ENCODE measurements around the gene SPRYD7.

The SPRYD7 gene, protein sequence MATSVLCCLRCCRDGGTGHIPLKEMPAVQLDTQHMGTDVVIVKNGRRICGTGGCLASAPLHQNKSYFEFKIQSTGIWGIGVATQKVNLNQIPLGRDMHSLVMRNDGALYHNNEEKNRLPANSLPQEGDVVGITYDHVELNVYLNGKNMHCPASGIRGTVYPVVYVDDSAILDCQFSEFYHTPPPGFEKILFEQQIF

DNA sequence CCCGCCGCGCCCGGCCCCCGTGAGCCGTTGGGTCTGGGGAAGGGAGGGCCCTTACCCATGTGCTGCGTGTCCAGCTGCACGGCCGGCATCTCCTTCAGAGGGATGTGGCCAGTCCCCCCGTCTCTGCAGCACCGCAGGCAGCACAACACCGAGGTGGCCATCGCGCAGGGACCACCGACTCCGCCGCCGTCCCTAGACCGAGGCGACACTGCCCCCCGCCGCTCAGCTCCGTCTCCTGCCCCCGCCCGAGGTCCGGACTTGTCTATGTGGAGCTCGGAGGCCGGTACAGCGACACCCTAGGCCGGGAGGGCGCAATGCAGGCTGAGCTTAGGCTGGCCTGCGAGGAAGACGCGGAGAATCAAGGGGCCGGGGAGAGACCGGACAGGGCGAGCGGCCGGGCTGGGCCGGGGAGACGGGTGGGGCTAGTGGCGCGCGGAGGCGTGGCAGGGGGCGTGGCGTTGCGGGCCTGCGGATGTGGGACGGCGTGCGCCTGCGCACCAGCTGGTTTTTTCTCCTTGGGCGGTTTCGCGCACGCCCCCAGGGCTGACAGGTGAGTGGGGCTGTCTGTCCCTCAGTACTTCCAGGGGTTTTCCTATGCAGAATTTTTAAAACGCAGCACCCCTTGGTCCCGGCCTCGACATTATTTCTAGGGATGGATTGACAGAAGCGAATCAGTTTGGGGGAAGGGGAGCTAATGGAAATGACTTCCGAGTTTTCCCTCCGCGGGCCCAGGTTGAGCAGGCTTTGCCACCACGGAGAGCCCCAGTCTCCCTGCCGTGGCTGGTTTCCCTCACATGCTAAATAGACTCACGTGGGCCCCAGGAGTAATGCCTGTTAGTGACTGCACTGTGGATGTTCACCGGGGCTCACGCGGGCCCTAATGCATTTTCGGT, at the start of gene SPRYD7:
SPRYD7 (minus strand) TSS at position 266 of the 893 bp plus-strand sequence; CDS start at position 161, 105 bp downstream.
- peak; percentile 91 for FAIRE-seq
- DNase-seq (ENCODE audit: insufficient read length, low spot score): peak; percentile 73

DNA sequence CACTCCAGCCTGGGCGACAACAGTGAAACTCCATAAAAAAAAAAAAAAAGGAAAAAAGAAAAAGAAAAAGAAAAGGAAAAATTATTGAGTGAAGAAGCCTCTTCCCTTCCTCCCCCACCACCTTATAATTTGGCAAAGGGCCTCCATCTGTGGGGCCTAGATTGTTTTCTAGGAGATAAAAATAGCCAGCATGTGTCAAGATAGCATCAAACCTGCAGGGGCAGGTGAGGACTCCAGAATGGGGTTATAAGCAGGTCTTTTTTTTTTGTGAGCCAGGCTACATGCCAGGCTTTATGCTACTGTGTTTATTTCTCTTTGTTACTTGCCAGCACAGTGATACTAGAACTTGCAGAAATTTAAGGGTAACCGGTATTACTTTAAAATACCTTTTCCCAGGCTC, 49.0 kb upstream of the SPRYD7 start:
- DNase-seq (ENCODE audit: insufficient read length, low spot score) (no peak), FAIRE-seq (no peak)
- no peak for TF ChIP-seq POLR2A (IDR thresholded peaks at IDR 0.05; ENCODE audit: low read depth, low read length)

More for the DNA sequence above, at the start of gene SPRYD7:
- peak; percentile 68 for TF ChIP-seq POLR2A (IDR thresholded peaks at IDR 0.05; ENCODE audit: low read depth, low read length)

DNA sequence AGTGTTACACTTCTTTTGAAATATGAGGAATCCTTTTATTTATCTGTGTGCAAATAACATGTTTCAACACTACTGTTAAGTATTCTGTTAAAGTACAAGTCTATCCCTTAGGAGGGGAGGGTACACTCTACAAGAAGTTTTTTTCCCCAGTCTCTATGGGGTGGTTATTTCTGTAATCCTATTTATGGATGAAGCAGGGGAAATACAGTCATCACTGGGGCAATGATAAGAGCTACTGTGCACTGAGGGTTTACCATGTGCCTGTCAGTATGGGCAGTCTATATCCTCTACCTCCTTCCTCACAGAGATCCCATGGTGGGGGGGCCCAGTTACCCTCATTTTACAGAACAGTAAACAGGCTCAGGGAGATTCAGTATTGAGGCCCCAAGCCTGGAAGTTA, 44.1 kb upstream of the SPRYD7 start:
- FAIRE-seq (no peak), DNase-seq (ENCODE audit: insufficient read length, low spot score) (no peak)
- no peak for TF ChIP-seq POLR2A (IDR thresholded peaks at IDR 0.05; ENCODE audit: low read depth, low read length)

DNA sequence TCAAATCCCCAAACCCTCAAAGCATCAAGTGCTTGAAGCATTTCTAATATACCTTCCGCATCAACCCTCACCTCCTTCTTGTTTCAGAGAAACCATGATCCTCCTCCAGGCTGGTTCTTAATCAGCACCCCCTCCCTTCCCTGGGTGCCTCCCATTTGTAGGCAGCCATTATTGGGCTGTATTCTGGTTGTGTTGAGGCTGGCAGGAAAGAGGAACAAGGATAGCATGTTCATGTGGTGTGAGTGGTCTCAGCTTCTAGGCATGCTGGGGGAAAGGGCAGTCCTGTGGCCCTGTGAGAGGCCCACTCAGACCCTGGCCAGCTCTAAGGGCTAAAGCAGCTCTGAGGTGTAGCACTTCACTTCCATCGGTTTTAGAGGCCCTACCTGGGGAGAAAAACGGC, 41.9 kb upstream of the SPRYD7 start:
- no peak for TF ChIP-seq POLR2A (IDR thresholded peaks at IDR 0.05; ENCODE audit: low read depth, low read length)
- no peak for DNase-seq (ENCODE audit: insufficient read length, low spot score)
- no peak for FAIRE-seq

DNA sequence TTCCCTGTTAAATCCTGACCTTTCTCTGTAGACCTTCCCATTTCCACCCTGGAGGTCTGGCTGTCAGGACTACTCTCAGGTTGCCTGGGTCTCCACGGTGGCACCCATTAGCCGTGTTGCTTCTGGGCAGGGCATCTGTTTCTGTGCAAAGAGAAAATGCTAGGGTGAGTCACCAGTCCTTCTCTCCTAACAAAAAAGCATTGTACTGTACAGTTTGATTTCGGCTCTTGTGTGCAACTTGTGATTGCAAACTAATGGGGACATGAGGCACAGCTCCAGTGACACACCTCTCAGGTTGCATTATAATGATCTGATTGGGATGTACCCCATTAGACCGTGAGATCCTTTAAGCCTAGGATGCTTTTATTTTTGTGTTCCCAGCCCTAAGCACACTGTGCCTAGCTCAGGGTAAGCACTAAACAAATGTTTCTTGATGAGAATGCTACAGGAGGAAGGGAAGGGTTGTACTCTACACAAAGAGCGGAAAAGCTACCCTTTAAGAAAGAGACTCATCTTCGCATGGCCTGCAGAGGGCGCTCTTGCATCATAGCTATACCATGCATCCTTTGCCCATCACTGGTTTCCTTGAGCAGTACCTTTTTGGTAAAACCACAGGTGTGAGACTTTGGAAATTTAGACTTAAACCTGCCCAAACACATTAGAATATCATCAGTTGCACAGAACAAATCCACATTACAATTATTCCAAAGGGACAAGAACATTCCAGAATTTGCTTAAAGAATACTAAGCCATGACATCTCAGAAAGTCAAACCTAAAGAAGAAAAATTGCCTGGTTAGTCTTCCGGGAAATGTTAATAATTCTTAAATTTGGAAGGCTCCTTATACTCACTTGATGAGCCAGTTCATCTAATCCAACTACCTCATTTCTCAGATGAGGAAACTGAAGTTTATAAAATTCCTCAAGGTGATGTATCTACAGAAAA, 40.4 kb upstream of the SPRYD7 start:
- peak; percentile 29 for DNase-seq (ENCODE audit: insufficient read length, low spot score)
- FAIRE-seq: peak; percentile 89
- TF ChIP-seq POLR2A (IDR thresholded peaks at IDR 0.05; ENCODE audit: low read depth, low read length): no peak

DNA sequence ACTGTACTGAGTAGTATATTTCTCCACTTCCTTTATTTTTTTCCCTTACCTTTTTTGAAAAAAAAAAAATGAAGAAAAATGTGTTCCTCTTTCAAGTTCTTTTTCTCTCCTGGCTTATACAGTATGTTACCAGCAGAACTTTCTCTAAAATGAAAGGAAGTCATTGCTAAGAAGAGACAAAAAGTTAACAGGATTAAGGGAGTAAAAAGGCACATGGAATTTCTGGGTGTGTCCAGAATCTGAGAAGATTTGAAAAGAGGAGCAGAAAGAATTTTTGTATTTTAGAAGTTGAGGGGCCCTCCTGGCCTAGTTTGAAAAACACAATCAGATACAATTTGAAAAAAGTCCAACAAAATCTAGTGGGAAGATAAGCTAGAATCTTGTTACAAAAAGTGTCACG, 39.7 kb upstream of the SPRYD7 start:
- DNase-seq (ENCODE audit: insufficient read length, low spot score) (no peak), FAIRE-seq (no peak)
- no peak for TF ChIP-seq POLR2A (IDR thresholded peaks at IDR 0.05; ENCODE audit: low read depth, low read length)

DNA sequence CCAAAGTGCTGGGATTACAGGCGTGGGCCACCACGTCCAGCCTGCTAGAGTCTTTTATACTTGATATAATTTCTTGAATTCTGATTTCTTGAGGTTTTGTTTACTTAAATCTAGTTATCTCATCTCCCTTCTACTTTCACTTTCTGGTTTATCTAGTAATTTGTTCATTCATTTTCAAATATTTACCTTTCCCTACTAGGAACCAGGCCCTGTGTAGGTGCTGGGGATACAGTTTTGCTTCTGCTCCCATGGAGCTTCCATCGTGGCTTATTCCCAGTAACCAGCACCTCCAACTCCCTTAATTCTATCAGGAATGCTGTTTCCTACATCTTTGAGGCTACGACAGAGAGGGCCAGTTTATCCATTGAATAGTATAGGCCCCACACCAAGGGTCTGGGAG, 36.6 kb upstream of the SPRYD7 start:
- DNase-seq (ENCODE audit: insufficient read length, low spot score): no peak
- FAIRE-seq: no peak
- TF ChIP-seq POLR2A (IDR thresholded peaks at IDR 0.05; ENCODE audit: low read depth, low read length): no peak

DNA sequence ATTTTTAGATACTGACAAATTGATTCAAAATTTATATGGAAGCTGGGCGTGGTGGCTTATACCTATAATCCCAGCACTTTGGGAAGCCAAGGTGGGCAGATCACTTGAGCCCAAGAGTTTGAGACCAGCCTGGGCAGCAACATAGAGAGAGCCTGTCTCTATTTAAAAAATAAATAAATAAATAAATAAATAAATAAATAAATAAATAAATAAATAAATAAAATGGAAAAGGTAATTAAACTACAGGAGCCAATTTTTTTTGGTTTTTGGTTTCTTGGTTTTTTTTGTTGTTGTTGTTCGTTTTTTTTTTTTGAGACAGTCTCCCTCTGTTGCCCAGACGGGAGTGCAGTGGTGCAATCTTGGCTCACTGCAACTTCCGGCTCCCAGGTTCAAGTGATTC, 31.3 kb upstream of the SPRYD7 start:
- DNase-seq (ENCODE audit: insufficient read length, low spot score) (no peak), FAIRE-seq (no peak)
- TF ChIP-seq POLR2A (IDR thresholded peaks at IDR 0.05; ENCODE audit: low read depth, low read length): no peak

DNA sequence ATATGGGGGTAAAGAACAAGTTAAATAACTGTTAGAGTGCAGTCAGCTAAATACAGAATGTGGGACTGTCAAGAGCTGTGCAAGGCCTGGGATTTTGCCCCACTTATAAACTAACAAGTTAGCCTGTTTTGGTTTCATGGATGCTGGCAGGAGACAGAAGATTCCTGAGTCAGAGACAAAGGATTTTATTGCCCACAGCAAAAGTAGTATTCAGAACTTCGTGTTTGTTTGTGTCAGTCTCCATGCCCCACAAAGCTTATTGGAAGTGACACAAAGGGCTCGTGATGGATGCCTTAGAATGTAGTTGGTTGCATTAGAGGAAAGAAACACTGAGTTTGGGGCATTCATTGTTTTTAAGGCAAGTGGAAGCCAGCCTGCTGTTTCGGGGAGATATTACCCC, 22.2 kb upstream of the SPRYD7 start:
- DNase-seq (ENCODE audit: insufficient read length, low spot score): no peak
- FAIRE-seq: no peak
- no peak for TF ChIP-seq POLR2A (IDR thresholded peaks at IDR 0.05; ENCODE audit: low read depth, low read length)

DNA sequence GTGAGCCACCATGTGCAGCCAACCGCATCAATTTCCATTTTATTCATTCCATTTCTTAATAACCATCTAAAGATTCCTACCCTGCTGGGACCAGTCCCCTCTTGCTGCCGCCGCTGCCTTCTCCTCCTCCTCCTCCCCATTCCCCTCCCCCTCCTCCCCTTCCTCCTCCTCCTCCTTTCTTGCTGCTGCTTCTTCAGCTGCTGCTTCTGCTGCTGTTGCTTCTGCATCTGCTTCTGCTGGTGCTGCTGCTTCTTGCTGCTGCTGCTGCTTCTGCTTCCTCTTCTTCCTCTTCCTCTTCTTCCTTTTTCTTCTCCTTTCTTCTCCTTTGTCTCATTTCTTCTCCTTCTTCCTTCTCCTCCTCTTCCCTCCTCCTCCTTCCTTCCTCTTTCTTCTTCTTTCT, 20.0 kb upstream of the SPRYD7 start:
- FAIRE-seq (no peak), DNase-seq (ENCODE audit: insufficient read length, low spot score) (no peak)
- no peak for TF ChIP-seq POLR2A (IDR thresholded peaks at IDR 0.05; ENCODE audit: low read depth, low read length)

DNA sequence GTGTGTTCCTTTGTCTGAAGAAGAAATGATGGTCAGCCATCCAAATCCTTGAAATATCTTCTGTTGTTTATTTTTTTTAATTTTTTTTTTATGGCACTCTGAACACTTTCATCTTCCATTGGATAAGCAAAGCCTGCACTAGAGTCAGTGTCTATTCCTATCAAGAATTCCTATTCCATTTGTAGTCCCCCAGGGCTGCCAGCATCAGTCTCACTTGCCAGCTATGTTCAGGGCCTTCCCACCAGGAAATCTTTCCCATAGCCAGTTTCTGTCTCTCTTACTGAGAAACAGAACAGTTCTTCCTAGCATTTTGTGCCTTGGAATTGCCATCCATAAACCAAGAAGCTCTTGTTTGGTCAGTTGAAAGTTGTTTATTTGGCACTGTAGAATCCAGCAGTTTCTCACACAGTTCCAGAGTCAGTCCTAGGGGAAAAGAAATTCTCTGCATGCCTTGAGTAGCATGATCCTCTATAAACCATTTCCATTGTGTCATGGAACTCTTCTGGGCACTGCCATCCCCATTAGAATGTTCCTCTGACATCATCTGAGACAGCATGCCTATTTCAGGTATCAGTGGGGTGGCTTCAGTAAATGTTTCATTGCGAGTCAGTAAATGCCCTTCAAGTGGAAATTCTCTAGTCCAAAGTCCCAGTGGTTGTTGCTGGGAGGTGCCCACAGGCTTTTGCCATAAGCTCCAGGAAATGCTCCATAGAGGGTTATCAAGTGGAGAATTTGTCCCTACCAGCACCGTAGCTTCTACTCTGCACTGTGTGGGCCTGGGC, 18.7 kb upstream of the SPRYD7 start:
- DNase-seq (ENCODE audit: insufficient read length, low spot score) (no peak), FAIRE-seq (no peak)
- TF ChIP-seq POLR2A (IDR thresholded peaks at IDR 0.05; ENCODE audit: low read depth, low read length): no peak

DNA sequence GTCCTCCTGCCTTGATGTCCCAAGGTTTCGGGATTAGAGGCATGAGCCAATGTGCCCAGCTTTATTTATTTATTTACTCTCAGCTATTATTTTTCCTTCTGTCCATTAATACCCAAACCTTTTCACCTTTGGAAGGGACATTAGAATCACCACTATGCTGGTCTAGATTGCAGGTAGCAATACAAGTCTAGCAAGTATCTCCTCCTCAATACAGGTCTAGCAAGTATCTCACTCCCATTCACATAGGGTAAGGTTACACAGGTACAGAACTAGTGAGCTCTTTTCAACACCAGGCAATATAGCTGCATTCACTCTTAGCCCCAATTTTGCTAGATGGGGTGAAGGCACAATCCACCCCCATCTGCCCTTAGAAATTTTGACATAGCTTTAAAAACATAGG, 17.4 kb upstream of the SPRYD7 start:
- FAIRE-seq: no peak
- no peak for DNase-seq (ENCODE audit: insufficient read length, low spot score)
- no peak for TF ChIP-seq POLR2A (IDR thresholded peaks at IDR 0.05; ENCODE audit: low read depth, low read length)
